ENCODE data around the gene PCBD1. TPM values are rescaled to one million over a fixed set of nuclear protein-coding genes. Genes with fewer than 3 reads are reported as not detected.

PCBD1 gene
- total and polyA plus RNA-seq, 2 experiments from 2014 or later: 33.3 to 78.5 TPM

GRCh38 chr10:70906953-70907636, 18.7 kb upstream of the PCBD1 start (continued):
- TF ChIP-seq ZNF462 (CRISPR knock-in tag; IDR thresholded peaks at IDR 0.05) (no peak), ETS1 (IDR thresholded peaks at IDR 0.05) (no peak), NANOG (IDR thresholded peaks at IDR 0.05; ENCODE audit: borderline replicate concordance) (no peak), JUNB (IDR thresholded peaks at IDR 0.05; ENCODE audit: unreplicated experiment) (no peak), ZNF114 (CRISPR knock-in tag; IDR thresholded peaks at IDR 0.05) (no peak), CREB1 (CRISPR knock-in tag; IDR thresholded peaks at IDR 0.05; ENCODE audit: low read depth) (no peak)

GRCh38 chr10:70906031-70906783, 17.8 kb upstream of the PCBD1 start:
- no peak overlapping the region for H3K27ac Mint-ChIP-seq
- H3K27me3 Mint-ChIP-seq (ENCODE audit: insufficient read depth, low read depth, poor library complexity): peaks cover 10% of the 10 kb centered on the region
- H3K4me1 ChIP-seq (ENCODE audit: insufficient read depth): no peaks in the 10 kb centered on the region
- no peaks in the 10 kb centered on the region for H3K27me3 ChIP-seq (ENCODE audit: insufficient read depth)
- no peaks in the 10 kb centered on the region for H3F3A ChIP-seq (replicated peaks; ENCODE audit: low read depth)
- H3K36me3 ChIP-seq (ENCODE audit: insufficient read depth): no peaks in the 10 kb centered on the region
- H3K79me2 ChIP-seq (replicated peaks; ENCODE audit: insufficient read depth): no peaks in the 10 kb centered on the region
- no peak overlapping the region for H3K4me3 Mint-ChIP-seq
- H3K27ac ChIP-seq (ENCODE audit: low read depth): no peak overlapping the region
- H3K4me1 Mint-ChIP-seq: 0 out of 3 replicates have a peak, but pooled peaks cover 4% of the 10 kb centered on the region
- no peaks in the 10 kb centered on the region for H3K36me3 Mint-ChIP-seq (ENCODE audit: low read depth)
- H3K4me2 ChIP-seq: no peak overlapping the region
- H2AFZ ChIP-seq: no peak overlapping the region
- no peaks in the 10 kb centered on the region for H3K9me3 Mint-ChIP-seq
- ATAC-seq (no peak), DNase-seq (ENCODE audit: low spot score) (no peak)
- no peaks in the 10 kb centered on the region for H3K9me2 ChIP-seq (ENCODE audit: insufficient read depth)
- no peaks in the 10 kb centered on the region for H4K20me1 ChIP-seq (replicated peaks; ENCODE audit: insufficient read depth)
- no peak overlapping the region for H3K4me3 ChIP-seq
- TF ChIP-seq ZNF462 (CRISPR knock-in tag; IDR thresholded peaks at IDR 0.05) (no peak), CREB1 (CRISPR knock-in tag; IDR thresholded peaks at IDR 0.05; ENCODE audit: low read depth) (no peak)

All from GM23338 (cell line).